WTC11 (cell line): ENCODE data around the gene NUP58. TPM values are rescaled to one million over a fixed set of nuclear protein-coding genes. Genes with fewer than 3 reads are reported as not detected.
A peak's percentile ranks its signal among the peaks of the same experiment; 100 is the strongest.

Experiments
- ATAC-seq: fragments of 200-7000 bp; cut with Tn5 transposase; 2 replicates; pipeline ENCODE4 v1.10.0; 2021; ENCODE audit warnings: mild to moderate bottlenecking, moderate library complexity
- CTCF ChIA-PET: fragments of 300-600 bp; sonication (Branson Sonifier 250); formaldehyde crosslinking; loops from one replicate; lab custom pipeline; 2021; ENCODE audit warnings: antibody characterized with exemption; lab: Charles Lee
- POLR2A ChIA-PET: fragments of 350-600 bp; sonication (Branson Sonifier 250); formaldehyde crosslinking; loops from one replicate; lab custom pipeline; 2021; ENCODE audit warnings: antibody characterized with exemption; lab: Charles Lee
- DNase-seq: peaks from one replicate; pipeline ENCODE4 v3.0.0; 2021; ENCODE audit warnings: low spot score
- H3K27ac Mint-ChIP-seq: 2 replicates; pipeline ENCODE4 v1.8.0; 2021; ENCODE audit warnings: mixed read lengths
- H3K27me3 Mint-ChIP-seq: 2 replicates; pipeline ENCODE4 v1.8.0; 2021; ENCODE audit warnings: low read depth, mild to moderate bottlenecking, moderate library complexity, mixed read lengths
- H3K36me3 Mint-ChIP-seq: 2 replicates; pipeline ENCODE4 v1.8.0; 2021; ENCODE audit warnings: mixed read lengths
- H3K4me1 Mint-ChIP-seq: 2 replicates; pipeline ENCODE4 v1.8.0; 2022; ENCODE audit warnings: mixed read lengths
- H3K4me3 Mint-ChIP-seq: 2 replicates; pipeline ENCODE4 v1.8.0; 2021; ENCODE audit warnings: mild to moderate bottlenecking, moderate library complexity, mixed read lengths
- H3K9me3 Mint-ChIP-seq: 2 replicates; pipeline ENCODE4 v1.8.0; 2021; ENCODE audit warnings: mixed read lengths
- FOXJ3 ChIP-seq: sonication (generic); formaldehyde crosslinking; IDR thresholded peaks from 2 replicates; pipeline ENCODE4 v1.9.0; 2021; ENCODE audit warnings: missing genetic modification reagents, mild to moderate bottlenecking, borderline replicate concordance
- MXD4 ChIP-seq: fragments of 250-450 bp; sonication (Bioruptor Pico); IDR thresholded peaks from 2 replicates; pipeline ENCODE4 v1.8.0; 2021; ENCODE audit warnings: mild to moderate bottlenecking, moderate library complexity, borderline replicate concordance
- NFE2L1 ChIP-seq: sonication (generic); formaldehyde crosslinking; IDR thresholded peaks from 2 replicates; pipeline ENCODE4 v1.8.1; 2023; ENCODE audit warnings: missing genetic modification reagents
- NR2C2 ChIP-seq: sonication (generic); formaldehyde crosslinking; IDR thresholded peaks from 2 replicates; pipeline ENCODE4 v1.8.0; 2022; ENCODE audit warnings: mild to moderate bottlenecking, missing genetic modification reagents
- SMAD3 ChIP-seq: sonication (generic); formaldehyde crosslinking; IDR thresholded peaks from 2 replicates; pipeline ENCODE4 v1.8.0; 2022; ENCODE audit warnings: missing genetic modification reagents, mild to moderate bottlenecking, borderline replicate concordance
- ZBTB21 ChIP-seq: sonication (generic); formaldehyde crosslinking; IDR thresholded peaks from 2 replicates; pipeline ENCODE4 v1.8.1; 2023; ENCODE audit warnings: mild to moderate bottlenecking, missing genetic modification reagents, borderline replicate concordance
- ZNF121 ChIP-seq: sonication (generic); formaldehyde crosslinking; IDR thresholded peaks from 2 replicates; pipeline ENCODE4 v1.8.0; 2023; ENCODE audit warnings: missing genetic modification reagents
- ZNF138 ChIP-seq: sonication (generic); formaldehyde crosslinking; conservative IDR thresholded peaks from 2 replicates; pipeline ENCODE4 v1.8.1; 2022; ENCODE audit warnings: mild to moderate bottlenecking, moderate library complexity, missing genetic modification reagents
- ZNF219 ChIP-seq: sonication (generic); formaldehyde crosslinking; IDR thresholded peaks from 2 replicates; pipeline ENCODE4 v1.8.0; 2023; ENCODE audit warnings: missing genetic modification reagents, mild to moderate bottlenecking, borderline replicate concordance
- ZNF232 ChIP-seq: sonication (generic); formaldehyde crosslinking; IDR thresholded peaks from 2 replicates; pipeline ENCODE4 v1.8.0; 2022; ENCODE audit warnings: mild to moderate bottlenecking, missing genetic modification reagents
- total RNA-seq: library from RNA; stranded (reverse); gene quantifications from 3 replicates; pipeline ENCODE4 v1.2.3, GENCODE V29; 2021
- TF ChIP-seq, protein P1 (sequence below): sonication (generic); formaldehyde crosslinking; IDR thresholded peaks from 2 replicates; pipeline ENCODE4 v1.8.1; 2023; ENCODE audit warnings: mild to moderate bottlenecking, missing genetic modification reagents
- TF ChIP-seq, protein P2 (sequence below): sonication (generic); formaldehyde crosslinking; IDR thresholded peaks from 2 replicates; pipeline ENCODE4 v1.8.1; 2023; ENCODE audit warnings: mild to moderate bottlenecking, moderate library complexity, missing genetic modification reagents
- TF ChIP-seq, protein P3 (sequence below): sonication (generic); formaldehyde crosslinking; IDR thresholded peaks from 2 replicates; pipeline ENCODE4 v1.8.0; 2023; ENCODE audit warnings: missing genetic modification reagents, mild to moderate bottlenecking, borderline replicate concordance

Gene NUP58
- total RNA-seq, 1 experiment from 2014 or later = 59.0 TPM

GRCh38 chr13:25371158-25371874 is 69.9 kb downstream of the NUP58 start:
- peak overlapping the region; percentile 82 for H3K4me3 Mint-ChIP-seq
- H3K27me3 Mint-ChIP-seq = peaks cover 52% of the 10 kb centered on the region
- peak; percentile 25 for ATAC-seq
- H3K36me3 Mint-ChIP-seq = no peaks in the 10 kb centered on the region
- TF ChIP-seq NFE2L1 (CRISPR knock-in tag) (no peak), ZBTB21 (CRISPR knock-in tag) (no peak)
- TF ChIP-seq, protein P1, sequence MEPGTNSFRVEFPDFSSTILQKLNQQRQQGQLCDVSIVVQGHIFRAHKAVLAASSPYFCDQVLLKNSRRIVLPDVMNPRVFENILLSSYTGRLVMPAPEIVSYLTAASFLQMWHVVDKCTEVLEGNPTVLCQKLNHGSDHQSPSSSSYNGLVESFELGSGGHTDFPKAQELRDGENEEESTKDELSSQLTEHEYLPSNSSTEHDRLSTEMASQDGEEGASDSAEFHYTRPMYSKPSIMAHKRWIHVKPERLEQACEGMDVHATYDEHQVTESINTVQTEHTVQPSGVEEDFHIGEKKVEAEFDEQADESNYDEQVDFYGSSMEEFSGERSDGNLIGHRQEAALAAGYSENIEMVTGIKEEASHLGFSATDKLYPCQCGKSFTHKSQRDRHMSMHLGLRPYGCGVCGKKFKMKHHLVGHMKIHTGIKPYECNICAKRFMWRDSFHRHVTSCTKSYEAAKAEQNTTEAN = no peak
- H3K27ac Mint-ChIP-seq = no peak overlapping the region
- no peak for DNase-seq
- peaks cover 29% of the 10 kb centered on the region for H3K4me1 Mint-ChIP-seq
- H3K9me3 Mint-ChIP-seq = no peaks in the 10 kb centered on the region
- POLR2A ChIA-PET = no interaction called here
- CTCF ChIA-PET = interaction anchor here (0.6 to 0.8 kb wide), 3 partner anchors 9 to 1324 kb away, joined by 3 read pairs; no protein-coding TSS in a partner anchor

- ATAC-seq = peak; percentile 49
- peaks cover 52% of the 10 kb centered on the region for H3K27me3 Mint-ChIP-seq
- POLR2A ChIA-PET = no interaction called here
These were observed 70.5 kb downstream of the NUP58 start, which contains the start of gene ATP8A2 for GRCh38 chr13:25371875-25372283. Gene ATP8A2 (plus strand): TSS chr13:25371974. CDS start chr13:25372213, 239 bp downstream.

GRCh38 chr13:25372284-25373081 is 71.1 kb downstream of the NUP58 start:
- ChIA-PET POLR2A (no interaction called here), CTCF (interaction anchor here (0.7 kb wide), 1 partner anchor 1209 kb away, joined by 3 read pairs; no protein-coding TSS in a partner anchor)
- H3K27me3 Mint-ChIP-seq = peaks cover 52% of the 10 kb centered on the region
- peak; percentile 59 for DNase-seq
- no peak for TF ChIP-seq FOXJ3 (CRISPR knock-in tag)
- TF ChIP-seq, protein P1 = 0 out of 2 replicates have a peak, but pooled peaks have one; percentile 26
- TF ChIP-seq, protein P2, sequence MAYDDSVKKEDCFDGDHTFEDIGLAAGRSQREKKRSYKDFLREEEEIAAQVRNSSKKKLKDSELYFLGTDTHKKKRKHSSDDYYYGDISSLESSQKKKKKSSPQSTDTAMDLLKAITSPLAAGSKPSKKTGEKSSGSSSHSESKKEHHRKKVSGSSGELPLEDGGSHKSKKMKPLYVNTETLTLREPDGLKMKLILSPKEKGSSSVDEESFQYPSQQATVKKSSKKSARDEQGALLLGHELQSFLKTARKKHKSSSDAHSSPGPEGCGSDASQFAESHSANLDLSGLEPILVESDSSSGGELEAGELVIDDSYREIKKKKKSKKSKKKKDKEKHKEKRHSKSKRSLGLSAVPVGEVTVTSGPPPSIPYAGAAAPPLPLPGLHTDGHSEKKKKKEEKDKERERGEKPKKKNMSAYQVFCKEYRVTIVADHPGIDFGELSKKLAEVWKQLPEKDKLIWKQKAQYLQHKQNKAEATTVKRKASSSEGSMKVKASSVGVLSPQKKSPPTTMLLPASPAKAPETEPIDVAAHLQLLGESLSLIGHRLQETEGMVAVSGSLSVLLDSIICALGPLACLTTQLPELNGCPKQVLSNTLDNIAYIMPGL (CRISPR knock-in tag) = peak; percentile 43; the same call in 1 of the 2 replicates
- TF ChIP-seq, all 79 proteins: peak for 2
- H3K27ac Mint-ChIP-seq = no peak overlapping the region
- no peaks in the 10 kb centered on the region for H3K9me3 Mint-ChIP-seq
- ATAC-seq = peak; percentile 46
- H3K4me1 Mint-ChIP-seq = peaks cover 29% of the 10 kb centered on the region
- H3K36me3 Mint-ChIP-seq = no peaks in the 10 kb centered on the region
- peak overlapping the region; percentile 75 for H3K4me3 Mint-ChIP-seq

More at GRCh38 chr13:25371875-25372283, 70.5 kb downstream of the NUP58 start, which contains the start of gene ATP8A2:
- no peak within 1 kb of the TSS for H3K27ac Mint-ChIP-seq
- no peaks in the 10 kb centered on the region for H3K9me3 Mint-ChIP-seq
- CTCF ChIA-PET = interaction anchor here (0.6 to 0.7 kb wide), 2 partner anchors 1209 to 1323 kb away, joined by 3 read pairs; no protein-coding TSS in a partner anchor
- no peaks in the 10 kb centered on the region for H3K36me3 Mint-ChIP-seq
- DNase-seq = peak; percentile 45
- peak within 1 kb of the TSS; percentile 82 for H3K4me3 Mint-ChIP-seq
- peaks cover 29% of the 10 kb centered on the region for H3K4me1 Mint-ChIP-seq
- no peak for TF ChIP-seq ZNF232 (CRISPR knock-in tag)
- TF ChIP-seq, protein P1 = no peak
- TF ChIP-seq SMAD3 (CRISPR knock-in tag) = no peak
- no peak for TF ChIP-seq ZNF138 (CRISPR knock-in tag)
- TF ChIP-seq, protein P3, sequence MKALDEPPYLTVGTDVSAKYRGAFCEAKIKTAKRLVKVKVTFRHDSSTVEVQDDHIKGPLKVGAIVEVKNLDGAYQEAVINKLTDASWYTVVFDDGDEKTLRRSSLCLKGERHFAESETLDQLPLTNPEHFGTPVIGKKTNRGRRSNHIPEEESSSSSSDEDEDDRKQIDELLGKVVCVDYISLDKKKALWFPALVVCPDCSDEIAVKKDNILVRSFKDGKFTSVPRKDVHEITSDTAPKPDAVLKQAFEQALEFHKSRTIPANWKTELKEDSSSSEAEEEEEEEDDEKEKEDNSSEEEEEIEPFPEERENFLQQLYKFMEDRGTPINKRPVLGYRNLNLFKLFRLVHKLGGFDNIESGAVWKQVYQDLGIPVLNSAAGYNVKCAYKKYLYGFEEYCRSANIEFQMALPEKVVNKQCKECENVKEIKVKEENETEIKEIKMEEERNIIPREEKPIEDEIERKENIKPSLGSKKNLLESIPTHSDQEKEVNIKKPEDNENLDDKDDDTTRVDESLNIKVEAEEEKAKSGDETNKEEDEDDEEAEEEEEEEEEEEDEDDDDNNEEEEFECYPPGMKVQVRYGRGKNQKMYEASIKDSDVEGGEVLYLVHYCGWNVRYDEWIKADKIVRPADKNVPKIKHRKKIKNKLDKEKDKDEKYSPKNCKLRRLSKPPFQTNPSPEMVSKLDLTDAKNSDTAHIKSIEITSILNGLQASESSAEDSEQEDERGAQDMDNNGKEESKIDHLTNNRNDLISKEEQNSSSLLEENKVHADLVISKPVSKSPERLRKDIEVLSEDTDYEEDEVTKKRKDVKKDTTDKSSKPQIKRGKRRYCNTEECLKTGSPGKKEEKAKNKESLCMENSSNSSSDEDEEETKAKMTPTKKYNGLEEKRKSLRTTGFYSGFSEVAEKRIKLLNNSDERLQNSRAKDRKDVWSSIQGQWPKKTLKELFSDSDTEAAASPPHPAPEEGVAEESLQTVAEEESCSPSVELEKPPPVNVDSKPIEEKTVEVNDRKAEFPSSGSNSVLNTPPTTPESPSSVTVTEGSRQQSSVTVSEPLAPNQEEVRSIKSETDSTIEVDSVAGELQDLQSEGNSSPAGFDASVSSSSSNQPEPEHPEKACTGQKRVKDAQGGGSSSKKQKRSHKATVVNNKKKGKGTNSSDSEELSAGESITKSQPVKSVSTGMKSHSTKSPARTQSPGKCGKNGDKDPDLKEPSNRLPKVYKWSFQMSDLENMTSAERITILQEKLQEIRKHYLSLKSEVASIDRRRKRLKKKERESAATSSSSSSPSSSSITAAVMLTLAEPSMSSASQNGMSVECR (CRISPR knock-in tag) = no peak
- no peak for TF ChIP-seq ZNF219
- TF ChIP-seq NR2C2 (CRISPR knock-in tag) = no peak
- TF ChIP-seq MXD4 (CRISPR knock-in tag) = no peak
- no peak for TF ChIP-seq ZNF121
